ENCODE results near the gene LMO1.

The LMO1 gene

DNA sequence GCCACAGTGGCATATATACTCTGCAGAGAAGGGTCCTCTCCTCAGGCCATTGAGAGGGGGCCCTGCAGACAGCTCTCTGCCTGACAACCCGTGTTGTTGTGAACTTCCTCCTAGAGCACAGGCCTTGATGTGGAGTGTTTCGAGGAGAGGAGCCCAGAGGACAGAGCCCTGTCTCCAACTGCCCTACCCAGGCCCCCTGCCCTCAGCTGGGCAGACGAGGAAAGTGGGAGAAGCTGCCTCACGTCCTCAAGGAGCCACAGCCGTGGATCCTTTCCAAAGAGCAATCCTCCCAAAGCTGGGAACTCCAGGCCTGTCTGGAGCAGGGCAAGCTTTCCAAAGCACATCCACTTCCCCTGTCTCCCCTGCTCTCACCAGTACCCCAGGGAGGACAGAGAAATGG, 10.7 kb downstream of the LMO1 start:
- Histone ChIP-seq H3K4me1 (ENCODE audit: insufficient read depth, low read length) (no peaks in the 10 kb centered on the region), H3K4me3 (ENCODE audit: low read length) (no peak overlapping the region), H3K36me3 (ENCODE audit: insufficient read depth, low read length) (no peaks in the 10 kb centered on the region), H3K27me3 (ENCODE audit: insufficient read depth, low read length) (no peaks in the 10 kb centered on the region), H3K27ac (ENCODE audit: low read depth, low read length) (no peak overlapping the region), H3K9me3 (ENCODE audit: insufficient read depth, low read depth, low read length) (no peaks in the 10 kb centered on the region), H3K9ac (ENCODE audit: low read depth, low read length) (no peak overlapping the region)
- 80% methylated on average over 5 of the region's 5 CpGs for WGBS

DNA sequence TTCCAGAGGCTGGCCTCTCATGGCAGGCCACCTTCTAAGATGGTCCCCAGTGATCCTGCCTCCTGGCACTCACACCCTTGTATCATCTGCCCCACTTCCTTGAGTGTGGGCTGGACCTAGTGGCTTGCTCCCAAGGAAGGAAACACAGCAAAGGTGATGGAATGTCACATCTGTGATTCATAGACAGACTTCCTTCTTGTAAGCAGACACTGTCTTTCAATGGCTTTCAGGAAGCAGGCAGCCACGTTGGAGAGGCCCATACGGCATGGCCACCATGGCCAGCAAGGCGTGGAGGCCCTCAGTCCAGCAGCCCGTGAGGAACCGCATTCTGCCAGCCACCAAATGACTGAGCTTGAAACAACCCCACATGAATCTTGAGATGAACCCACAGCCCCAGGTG, 11.3 kb downstream of the LMO1 start:
- no peaks in the 10 kb centered on the region for H3K36me3 ChIP-seq (ENCODE audit: insufficient read depth, low read length)
- H3K9me3 ChIP-seq (ENCODE audit: insufficient read depth, low read depth, low read length), result no peaks in the 10 kb centered on the region
- no peaks in the 10 kb centered on the region for H3K27me3 ChIP-seq (ENCODE audit: insufficient read depth, low read length)
- H3K27ac ChIP-seq (ENCODE audit: low read depth, low read length), result no peak overlapping the region
- no peak overlapping the region for H3K9ac ChIP-seq (ENCODE audit: low read depth, low read length)
- H3K4me3 ChIP-seq (ENCODE audit: low read length), result no peak overlapping the region
- WGBS, result 92% methylated on average over 5 of the region's 5 CpGs
- H3K4me1 ChIP-seq (ENCODE audit: insufficient read depth, low read length), result no peaks in the 10 kb centered on the region

DNA sequence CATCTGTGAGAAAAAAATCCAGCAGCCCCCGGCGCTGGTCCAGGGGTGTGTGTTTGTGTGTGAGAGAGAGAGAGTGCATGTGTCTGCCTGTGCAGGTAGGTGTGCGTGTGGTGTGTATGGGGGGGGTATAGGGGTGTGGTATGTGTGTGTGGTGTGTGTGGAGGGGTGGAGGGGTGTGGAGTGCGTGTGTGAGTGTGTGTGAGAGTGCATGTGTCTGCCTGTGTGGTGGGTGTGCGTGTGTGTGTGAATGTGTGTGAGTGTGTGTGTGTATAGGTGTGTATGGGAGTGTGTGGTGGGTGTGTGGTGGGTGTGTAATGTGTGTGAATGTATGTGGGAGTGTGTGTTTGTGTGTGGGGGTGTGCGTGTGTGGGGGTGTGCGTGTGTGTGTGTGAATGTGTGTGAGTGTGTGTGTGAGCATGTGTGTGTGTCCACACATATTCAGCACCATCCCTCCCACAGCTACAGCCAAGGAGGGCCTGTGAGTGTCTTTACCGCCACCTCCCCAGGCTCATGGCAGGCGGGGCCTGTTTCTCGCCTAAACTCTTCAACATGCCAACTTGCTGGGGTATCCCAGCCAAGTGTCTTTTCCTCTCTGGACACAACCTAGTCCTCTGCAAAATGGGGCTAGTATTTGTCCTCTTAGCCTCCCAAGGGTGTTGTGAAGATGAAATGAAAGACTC, 11.9 kb downstream of the LMO1 start:
- Histone ChIP-seq H3K9me3 (ENCODE audit: insufficient read depth, low read depth, low read length) (no peaks in the 10 kb centered on the region), H3K27me3 (ENCODE audit: insufficient read depth, low read length) (no peaks in the 10 kb centered on the region), H3K4me3 (ENCODE audit: low read length) (no peak overlapping the region), H3K4me1 (ENCODE audit: insufficient read depth, low read length) (no peaks in the 10 kb centered on the region), H3K36me3 (ENCODE audit: insufficient read depth, low read length) (no peaks in the 10 kb centered on the region), H3K9ac (ENCODE audit: low read depth, low read length) (no peak overlapping the region), H3K27ac (ENCODE audit: low read depth, low read length) (no peak overlapping the region)
- 92% methylated on average over 8 of the region's 10 CpGs for WGBS

- no peaks in the 10 kb centered on the region for H3K4me1 ChIP-seq (ENCODE audit: insufficient read depth, low read length)
- H3K36me3 ChIP-seq (ENCODE audit: insufficient read depth, low read length), result no peaks in the 10 kb centered on the region
- no peaks in the 10 kb centered on the region for H3K27me3 ChIP-seq (ENCODE audit: insufficient read depth, low read length)
- no peak overlapping the region for H3K27ac ChIP-seq (ENCODE audit: low read depth, low read length)
- no peak overlapping the region for H3K9ac ChIP-seq (ENCODE audit: low read depth, low read length)
- H3K4me3 ChIP-seq (ENCODE audit: low read length), result no peak overlapping the region
- no peaks in the 10 kb centered on the region for H3K9me3 ChIP-seq (ENCODE audit: insufficient read depth, low read depth, low read length)
- WGBS, result 91% methylated on average over 11 of the region's 11 CpGs
Measured at GRCh38 chr11:8250981-8251615, 12.6 kb downstream of the LMO1 start.

DNA sequence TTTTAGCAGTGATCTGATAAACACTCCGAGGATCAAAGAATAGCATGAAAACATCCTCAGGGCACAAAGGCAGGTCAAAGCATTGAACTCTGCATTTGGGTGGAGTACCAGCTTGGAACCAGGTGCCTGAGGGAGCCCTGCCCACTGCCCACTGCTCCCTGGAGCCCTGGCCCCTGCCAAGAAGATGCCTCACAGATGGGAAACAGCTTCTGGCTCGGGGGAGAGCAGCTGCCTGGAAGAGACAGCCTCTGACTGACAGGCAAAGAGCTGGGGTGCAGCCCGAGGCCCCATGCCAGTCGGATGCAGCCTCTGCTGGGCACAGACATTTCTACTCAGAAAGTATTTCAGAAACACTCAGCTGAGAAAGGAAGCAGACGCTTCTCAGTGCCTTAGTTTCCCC, 13.2 kb downstream of the LMO1 start:
- H3K27me3 ChIP-seq (ENCODE audit: insufficient read depth, low read length), result no peaks in the 10 kb centered on the region
- WGBS, result 71% methylated on average over 5 of the region's 5 CpGs

DNA sequence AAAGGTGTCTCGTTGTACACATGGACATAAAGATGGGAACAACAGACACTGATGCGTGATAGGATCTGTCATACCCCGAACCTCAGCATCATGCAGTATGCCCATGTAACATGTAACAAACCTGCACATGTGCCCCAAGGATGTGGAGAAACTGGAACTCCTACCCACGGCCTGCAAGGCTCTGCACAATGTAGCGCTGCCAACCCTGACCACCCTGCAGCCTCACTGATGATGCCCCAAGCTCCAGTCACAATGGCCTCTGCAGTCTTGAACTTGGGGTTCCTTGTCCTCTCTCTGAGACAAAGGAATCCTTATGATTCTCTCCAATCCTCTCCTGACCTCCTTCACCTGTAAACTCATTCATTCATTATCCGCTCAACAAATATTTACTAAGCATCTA, 14.2 kb downstream of the LMO1 start:
- Histone ChIP-seq H3K4me3 (ENCODE audit: low read length) (no peak overlapping the region), H3K9ac (ENCODE audit: low read depth, low read length) (no peak overlapping the region), H3K4me1 (ENCODE audit: insufficient read depth, low read length) (no peaks in the 10 kb centered on the region), H3K9me3 (ENCODE audit: insufficient read depth, low read depth, low read length) (no peaks in the 10 kb centered on the region), H3K27me3 (ENCODE audit: insufficient read depth, low read length) (no peaks in the 10 kb centered on the region), H3K36me3 (ENCODE audit: insufficient read depth, low read length) (no peaks in the 10 kb centered on the region), H3K27ac (ENCODE audit: low read depth, low read length) (no peak overlapping the region)
- WGBS, result 69% methylated on average over 6 of the region's 6 CpGs

More for the DNA sequence above, 13.2 kb downstream of the LMO1 start:
- Histone ChIP-seq H3K36me3 (ENCODE audit: insufficient read depth, low read length) (no peaks in the 10 kb centered on the region), H3K27ac (ENCODE audit: low read depth, low read length) (no peak overlapping the region), H3K9me3 (ENCODE audit: insufficient read depth, low read depth, low read length) (no peaks in the 10 kb centered on the region), H3K4me3 (ENCODE audit: low read length) (no peak overlapping the region), H3K4me1 (ENCODE audit: insufficient read depth, low read length) (no peaks in the 10 kb centered on the region), H3K9ac (ENCODE audit: low read depth, low read length) (no peak overlapping the region)

GRCh38 chr11:8248786-8249185, 14.9 kb downstream of the LMO1 start:
- no peak overlapping the region for H3K27ac ChIP-seq (ENCODE audit: low read depth, low read length)
- no peaks in the 10 kb centered on the region for H3K36me3 ChIP-seq (ENCODE audit: insufficient read depth, low read length)
- H3K27me3 ChIP-seq (ENCODE audit: insufficient read depth, low read length), result no peaks in the 10 kb centered on the region
- no peak overlapping the region for H3K9ac ChIP-seq (ENCODE audit: low read depth, low read length)
- 0 out of 2 replicates have a peak, but pooled peaks cover 2% of the 10 kb centered on the region for H3K4me1 ChIP-seq (ENCODE audit: insufficient read depth, low read length)
- no peak overlapping the region for H3K4me3 ChIP-seq (ENCODE audit: low read length)
- WGBS, result 88% methylated on average over 1 of the region's 1 CpG
- no peaks in the 10 kb centered on the region for H3K9me3 ChIP-seq (ENCODE audit: insufficient read depth, low read depth, low read length)

- Histone ChIP-seq H3K4me1 (ENCODE audit: insufficient read depth, low read length) (peaks cover 17% of the 10 kb centered on the region), H3K36me3 (ENCODE audit: insufficient read depth, low read length) (no peaks in the 10 kb centered on the region), H3K27me3 (ENCODE audit: insufficient read depth, low read length) (no peaks in the 10 kb centered on the region), H3K9ac (ENCODE audit: low read depth, low read length) (no peak overlapping the region), H3K27ac (ENCODE audit: low read depth, low read length) (no peak overlapping the region), H3K4me3 (ENCODE audit: low read length) (no peak overlapping the region), H3K9me3 (ENCODE audit: insufficient read depth, low read depth, low read length) (no peaks in the 10 kb centered on the region)
- 92% methylated on average over 6 of the region's 6 CpGs for WGBS
Measured at GRCh38 chr11:8247312-8247711, 16.4 kb downstream of the LMO1 start.

- Histone ChIP-seq H3K27ac (ENCODE audit: low read depth, low read length) (no peak overlapping the region), H3K27me3 (ENCODE audit: insufficient read depth, low read length) (no peaks in the 10 kb centered on the region), H3K9ac (ENCODE audit: low read depth, low read length) (no peak overlapping the region), H3K36me3 (ENCODE audit: insufficient read depth, low read length) (no peaks in the 10 kb centered on the region), H3K9me3 (ENCODE audit: insufficient read depth, low read depth, low read length) (no peaks in the 10 kb centered on the region), H3K4me1 (ENCODE audit: insufficient read depth, low read length) (peaks cover 24% of the 10 kb centered on the region), H3K4me3 (ENCODE audit: low read length) (no peak overlapping the region)
- WGBS, result 76% methylated on average over 5 of the region's 5 CpGs
Measured at GRCh38 chr11:8243458-8243857, 20.2 kb downstream of the LMO1 start.

DNA sequence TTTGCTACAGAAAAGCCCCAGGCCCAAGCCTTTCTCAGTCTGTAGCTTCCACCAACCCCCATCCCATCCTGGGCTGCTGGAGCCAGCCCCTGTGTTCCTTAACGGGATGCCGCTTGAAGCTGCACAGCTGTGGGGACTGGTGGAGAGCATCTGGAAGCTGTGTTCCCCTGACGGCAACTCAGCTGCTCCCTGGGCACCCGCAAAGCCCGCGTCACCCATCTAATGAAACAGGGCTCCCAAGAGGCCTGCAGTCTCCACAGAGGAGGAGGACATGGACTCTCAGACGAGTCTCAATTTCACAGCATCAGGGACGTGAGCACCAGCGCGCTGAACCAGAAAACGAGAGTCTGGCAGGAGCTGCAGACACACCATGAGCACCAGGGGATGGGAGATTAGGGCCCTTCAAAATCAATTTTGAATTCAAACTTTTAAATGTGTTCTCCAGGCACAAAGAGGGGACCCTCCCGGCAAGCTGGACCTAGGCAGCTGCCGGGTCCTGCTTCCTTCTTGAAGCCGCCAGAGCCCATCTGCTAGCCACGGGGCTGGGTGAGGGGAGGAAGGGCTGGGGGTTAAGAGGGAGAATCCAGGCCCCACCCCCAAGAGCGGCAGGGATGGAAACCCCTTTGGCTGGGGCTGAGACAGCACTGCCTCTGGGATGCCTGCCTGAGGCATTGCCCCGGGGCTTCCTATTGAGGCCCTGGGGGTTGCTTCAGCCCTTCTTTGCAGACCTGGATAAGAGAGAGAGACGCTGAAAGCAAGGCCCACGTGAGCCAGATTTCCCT, 21.0 kb downstream of the LMO1 start:
- no peak overlapping the region for H3K9ac ChIP-seq (ENCODE audit: low read depth, low read length)
- H3K4me3 ChIP-seq (ENCODE audit: low read length), result no peak overlapping the region
- peak overlapping the region; percentile 77; the same call in 1 of the 2 replicates for H3K27ac ChIP-seq (ENCODE audit: low read depth, low read length)
- no peaks in the 10 kb centered on the region for H3K27me3 ChIP-seq (ENCODE audit: insufficient read depth, low read length)
- 40% methylated on average over 19 of the region's 19 CpGs for WGBS
- no peaks in the 10 kb centered on the region for H3K9me3 ChIP-seq (ENCODE audit: insufficient read depth, low read depth, low read length)
- peaks cover 24% of the 10 kb centered on the region for H3K4me1 ChIP-seq (ENCODE audit: insufficient read depth, low read length)
- no peaks in the 10 kb centered on the region for H3K36me3 ChIP-seq (ENCODE audit: insufficient read depth, low read length)

DNA sequence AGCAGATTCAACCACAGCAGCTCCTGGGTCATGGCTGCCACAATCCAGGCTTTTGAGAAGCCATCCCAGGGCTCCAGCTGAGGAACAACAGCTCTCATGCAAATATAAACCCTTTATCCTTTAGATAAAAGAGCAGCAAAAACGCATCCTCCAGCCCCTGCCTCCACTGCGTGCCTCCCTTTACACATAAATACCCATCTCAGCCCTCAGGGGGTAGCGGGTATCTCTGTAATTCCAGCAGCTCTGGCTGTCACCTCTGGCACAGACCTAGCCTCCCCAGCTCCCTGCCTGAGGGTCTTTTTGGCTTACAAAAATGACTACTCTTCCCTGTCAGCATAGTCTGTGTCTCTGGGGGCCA, 21.6 kb downstream of the LMO1 start:
- 16% methylated on average over 3 of the region's 3 CpGs for WGBS
- Histone ChIP-seq H3K36me3 (ENCODE audit: insufficient read depth, low read length) (no peaks in the 10 kb centered on the region), H3K9ac (ENCODE audit: low read depth, low read length) (no peak overlapping the region), H3K9me3 (ENCODE audit: insufficient read depth, low read depth, low read length) (no peaks in the 10 kb centered on the region), H3K27ac (ENCODE audit: low read depth, low read length) (peak overlapping the region; percentile 77; the same call in 1 of the 2 replicates), H3K4me1 (ENCODE audit: insufficient read depth, low read length) (peaks cover 24% of the 10 kb centered on the region), H3K27me3 (ENCODE audit: insufficient read depth, low read length) (no peaks in the 10 kb centered on the region), H3K4me3 (ENCODE audit: low read length) (no peak overlapping the region)
